ENCODE measurements around the gene VAV3. TPM values are rescaled to one million over a fixed set of nuclear protein-coding genes. Genes with fewer than 3 reads are reported as not detected.

The VAV3 gene
- total and polyA plus RNA-seq, 10 of the 15 experiments (the other 5 are each of a cell fraction or from before 2014, with no cell fraction given), result 0.84 to 5.5 (median 3.4) TPM

GRCh38 chr1:107966550-107966949, 1.6 kb upstream of the VAV3 start (continued):
- TF ChIP-seq ZBTB11 (CRISPR knock-in tag; IDR thresholded peaks at IDR 0.05), result no peak
- TF ChIP-seq NFYA (IDR thresholded peaks at IDR 0.05; ENCODE audit: borderline replicate concordance, low read depth, low read length), result no peak
- no peak for TF ChIP-seq ETV6 (conservative IDR thresholded peaks at IDR 0.05 in 1 of 2, IDR thresholded peaks at IDR 0.05 in 1 of 2; ENCODE audit: borderline replicate concordance in 1 of 2, low read depth in 1 of 2)
- TF ChIP-seq HSF1 (IDR thresholded peaks at IDR 0.05; ENCODE audit: low read depth, low read length), result no peak
- TF ChIP-seq ZNF384 (IDR thresholded peaks at IDR 0.05; ENCODE audit: borderline replicate concordance, low read depth, low read length), result no peak
- TF ChIP-seq MYC (IDR thresholded peaks at IDR 0.05; ENCODE audit: insufficient read depth, insufficient read length, insufficient replicate concordance, low read length, severe bottlenecking), result no peak
- TF ChIP-seq, protein P1, sequence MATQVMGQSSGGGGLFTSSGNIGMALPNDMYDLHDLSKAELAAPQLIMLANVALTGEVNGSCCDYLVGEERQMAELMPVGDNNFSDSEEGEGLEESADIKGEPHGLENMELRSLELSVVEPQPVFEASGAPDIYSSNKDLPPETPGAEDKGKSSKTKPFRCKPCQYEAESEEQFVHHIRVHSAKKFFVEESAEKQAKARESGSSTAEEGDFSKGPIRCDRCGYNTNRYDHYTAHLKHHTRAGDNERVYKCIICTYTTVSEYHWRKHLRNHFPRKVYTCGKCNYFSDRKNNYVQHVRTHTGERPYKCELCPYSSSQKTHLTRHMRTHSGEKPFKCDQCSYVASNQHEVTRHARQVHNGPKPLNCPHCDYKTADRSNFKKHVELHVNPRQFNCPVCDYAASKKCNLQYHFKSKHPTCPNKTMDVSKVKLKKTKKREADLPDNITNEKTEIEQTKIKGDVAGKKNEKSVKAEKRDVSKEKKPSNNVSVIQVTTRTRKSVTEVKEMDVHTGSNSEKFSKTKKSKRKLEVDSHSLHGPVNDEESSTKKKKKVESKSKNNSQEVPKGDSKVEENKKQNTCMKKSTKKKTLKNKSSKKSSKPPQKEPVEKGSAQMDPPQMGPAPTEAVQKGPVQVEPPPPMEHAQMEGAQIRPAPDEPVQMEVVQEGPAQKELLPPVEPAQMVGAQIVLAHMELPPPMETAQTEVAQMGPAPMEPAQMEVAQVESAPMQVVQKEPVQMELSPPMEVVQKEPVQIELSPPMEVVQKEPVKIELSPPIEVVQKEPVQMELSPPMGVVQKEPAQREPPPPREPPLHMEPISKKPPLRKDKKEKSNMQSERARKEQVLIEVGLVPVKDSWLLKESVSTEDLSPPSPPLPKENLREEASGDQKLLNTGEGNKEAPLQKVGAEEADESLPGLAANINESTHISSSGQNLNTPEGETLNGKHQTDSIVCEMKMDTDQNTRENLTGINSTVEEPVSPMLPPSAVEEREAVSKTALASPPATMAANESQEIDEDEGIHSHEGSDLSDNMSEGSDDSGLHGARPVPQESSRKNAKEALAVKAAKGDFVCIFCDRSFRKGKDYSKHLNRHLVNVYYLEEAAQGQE (IDR thresholded peaks at IDR 0.05; ENCODE audit: low read depth, low read length), result no peak

All from GM12878 (cell line).